GM18517 (cell line): ENCODE results near the gene BFSP2.

Source experiments
- ATAC-seq: cut with Tn5 transposase; IDR thresholded peaks from one replicate; pipeline ENCODE4 v1.9.1; 2021; ENCODE audit warnings: mild to moderate bottlenecking, moderate library complexity; ENCODE audit not compliant: unreplicated experiment

The BFSP2 gene

GRCh38 chr3:133383175-133383574 lies 16.7 kb upstream of the BFSP2 start:
- no peak for ATAC-seq

- ATAC-seq, result no peak
These were observed 16.1 kb upstream of the BFSP2 start for GRCh38 chr3:133383741-133384140.

GRCh38 chr3:133384331-133385027 lies 15.4 kb upstream of the BFSP2 start:
- no peak for ATAC-seq

GRCh38 chr3:133386876-133387275 lies 13.0 kb upstream of the BFSP2 start:
- ATAC-seq, result no peak

GRCh38 chr3:133387341-133387740 lies 12.5 kb upstream of the BFSP2 start:
- ATAC-seq, result no peak

GRCh38 chr3:133388696-133389395 lies 11.0 kb upstream of the BFSP2 start:
- ATAC-seq, result no peak

- ATAC-seq, result no peak
These were observed 9.1 kb upstream of the BFSP2 start for GRCh38 chr3:133390715-133391114.

GRCh38 chr3:133393204-133393603 lies 6.7 kb upstream of the BFSP2 start:
- no peak for ATAC-seq

GRCh38 chr3:133393691-133394474 lies 6.0 kb upstream of the BFSP2 start:
- ATAC-seq, result no peak

GRCh38 chr3:133394561-133395311 lies 5.1 kb upstream of the BFSP2 start:
- no peak for ATAC-seq

GRCh38 chr3:133396906-133397305 lies 3.0 kb upstream of the BFSP2 start:
- ATAC-seq, result no peak

GRCh38 chr3:133401374-133402135 lies 1.7 kb downstream of the BFSP2 start:
- ATAC-seq, result no peak

GRCh38 chr3:133404920-133405319 lies 5.1 kb downstream of the BFSP2 start:
- no peak for ATAC-seq

- ATAC-seq, result no peak
These were observed 8.5 kb downstream of the BFSP2 start for GRCh38 chr3:133408366-133408765.

- ATAC-seq, result no peak
These were observed 9.1 kb downstream of the BFSP2 start for GRCh38 chr3:133408961-133409360.

- ATAC-seq, result no peak
These were observed 10.5 kb downstream of the BFSP2 start for GRCh38 chr3:133410191-133410892.

- ATAC-seq, result no peak
These were observed 12.6 kb downstream of the BFSP2 start for GRCh38 chr3:133412183-133413132.

- no peak for ATAC-seq
These were observed 13.5 kb downstream of the BFSP2 start for GRCh38 chr3:133413161-133414020.
